HCT116 (cell line): ENCODE measurements around the gene HSF2BP. TPM values are rescaled to one million over a fixed set of nuclear protein-coding genes. Genes with fewer than 3 reads are reported as not detected.
"Not testable (repeated sequence)": the region's sequence is repeated elsewhere in the genome, so short reads cannot be mapped to it uniquely, and the experiment has no call there.

ENCODE experiments used
- ATAC-seq: fragments of 200-7000 bp; cut with Tn5 transposase; 2 replicates; pipeline ENCODE4 v1.9.1; 2020; ENCODE audit warnings: mild to moderate bottlenecking, moderate library complexity
- BruUV-seq: library from RNA; stranded (reverse); fragments of 400-500 nt; replicated peaks from 2 replicates; lab custom pipeline; 2021; lab: Mats Ljungman, UMichigan
- CTCF ChIA-PET: fragments of 300-600 bp; sonication (Branson Sonifier 250); formaldehyde crosslinking; loops from one replicate; lab custom pipeline; 2021; ENCODE audit warnings: antibody characterized with exemption; lab: Charles Lee
- POLR2A ChIA-PET: fragments of 300-600, 350-600 bp; sonication (Branson Sonifier 250); formaldehyde crosslinking; loops from one replicate; lab custom pipeline; 2021; ENCODE audit warnings: antibody characterized with exemption; lab: Charles Lee
- RAD21 ChIA-PET, 2 experiments: fragments of 300-600 bp; sonication (Branson Sonifier 250); formaldehyde crosslinking; loops; one replicate each; lab custom pipeline; 2023; ENCODE audit warnings: low total read pairs in 2 of 2; ENCODE audit not compliant: uncharacterized antibody in 2 of 2, unreplicated experiment in 2 of 2, low non-redundant PET in 1 of 2; lab: Charles Lee
- DNase-seq: peaks from one replicate; pipeline ENCODE4 v3.0.0-alpha.2; 2010; ENCODE audit warnings: low read depth, low spot score
- H2AFZ ChIP-seq: fragments of 200-600 bp; shearing (Covaris generic), sonication (generic); 2 replicates; pipeline ENCODE4 v1.6.1; 2017; ENCODE audit warnings: low read depth, mixed run types, mixed read lengths, antibody characterized with exemption, low read length; ENCODE audit not compliant: poor library complexity, severe bottlenecking
- H3K27ac ChIP-seq: 2 replicates; pipeline ENCODE4 v1.5.1; 2012; ENCODE audit warnings: low read depth, low read length
- H3K27me3 ChIP-seq: fragments of 200-600 bp; sonication (generic); 2 replicates; pipeline ENCODE4 v1.6.1; 2016; ENCODE audit warnings: mixed run types, low read length, mixed read lengths; ENCODE audit not compliant: insufficient read depth
- H3K36me3 ChIP-seq, 2 experiments: fragments of 200-500 bp in 1 of 2; fragments of 200-600 bp in 1 of 2; sonication (Bioruptor generic) in 1 of 2; sonication (generic) in 1 of 2; 2 replicates each; pipeline versions ENCODE4 v1.5.1 to v1.6.1; 2014 to 2016; ENCODE audit warnings: low read length in 2 of 2, inconsistent platforms in 1 of 2, mixed read lengths in 1 of 2, mixed run types in 1 of 2; ENCODE audit not compliant: insufficient read depth in 2 of 2, control insufficient read depth in 1 of 2
- H3K4me1 ChIP-seq, 2 experiments: fragments of 200-600 bp in 1 of 2; sonication (generic) in 1 of 2; 2 replicates each; pipeline versions ENCODE4 v1.5.1 to v1.6.1; 2012 to 2017; ENCODE audit warnings: low read length in 2 of 2, inconsistent platforms in 1 of 2, mild to moderate bottlenecking in 1 of 2, mixed read lengths in 1 of 2, mixed run types in 1 of 2, moderate library complexity in 1 of 2; ENCODE audit not compliant: insufficient read depth in 2 of 2, control insufficient read depth in 1 of 2
- H3K4me2 ChIP-seq: fragments of 200-600 bp; sonication (generic); 2 replicates; pipeline ENCODE4 v1.6.1; 2017; ENCODE audit warnings: mixed run types, low read length, mixed read lengths
- H3K4me3 ChIP-seq, 2 experiments: fragments of 200-600 bp in 1 of 2; sonication (generic) in 1 of 2; replicated peaks in 1 of 2; 2 replicates each; pipeline ENCODE4 v1.5.1; 2011 to 2016; ENCODE audit warnings: low read length in 2 of 2, control low read depth in 1 of 2, low read depth in 1 of 2, mild to moderate bottlenecking in 1 of 2, mixed read lengths in 1 of 2, mixed run types in 1 of 2
- H3K79me2 ChIP-seq: fragments of 200-600 bp; sonication (generic); 2 replicates; pipeline ENCODE4 v1.6.1; 2017; ENCODE audit warnings: mild to moderate bottlenecking, mixed run types, low read length, moderate library complexity, mixed read lengths; ENCODE audit not compliant: insufficient read depth
- H3K9ac ChIP-seq: fragments of 200-600 bp; sonication (generic); 2 replicates; pipeline ENCODE4 v1.6.1; 2016; ENCODE audit warnings: low read length, mixed read lengths
- H3K9me2 ChIP-seq: fragments of 200-600 bp; sonication (generic), shearing (Covaris generic); 2 replicates; pipeline ENCODE4 v1.6.1; 2017; ENCODE audit warnings: mixed run types, mild to moderate bottlenecking, moderate library complexity; ENCODE audit not compliant: insufficient read depth
- H3K9me3 ChIP-seq, 2 experiments: fragments of 200-500 bp in 1 of 2; fragments of 200-600 bp in 1 of 2; sonication (Bioruptor generic) in 1 of 2; sonication (generic) in 1 of 2; 2 replicates each; pipeline ENCODE4 v1.6.1; 2014 to 2017; ENCODE audit warnings: low read length in 2 of 2, mixed read lengths in 2 of 2, inconsistent platforms in 1 of 2, low read depth in 1 of 2, mild to moderate bottlenecking in 1 of 2, mixed run types in 1 of 2, moderate library complexity in 1 of 2; ENCODE audit not compliant: control insufficient read depth in 1 of 2, insufficient read depth in 1 of 2
- H4K20me1 ChIP-seq: fragments of 200-600 bp; sonication (generic), shearing (Covaris generic); 2 replicates; pipeline ENCODE4 v1.6.1; 2017; ENCODE audit warnings: mixed run types, mild to moderate bottlenecking, moderate library complexity; ENCODE audit not compliant: insufficient read depth
- intact Hi-C: fragments of 100-400 bp; cut with micrococcal nuclease; formaldehyde crosslinking; loops from 2 replicates; pipeline ENCODE4 v1.10.0; 2022
- total RNA-seq: library from RNA; stranded (reverse); gene quantifications from one replicate; pipeline ENCODE4 v1.2.1, GENCODE V29; 2021; ENCODE audit not compliant: unreplicated experiment

Gene HSF2BP
- total RNA-seq, 1 experiment from 2014 or later, result 0.59 TPM

DNA sequence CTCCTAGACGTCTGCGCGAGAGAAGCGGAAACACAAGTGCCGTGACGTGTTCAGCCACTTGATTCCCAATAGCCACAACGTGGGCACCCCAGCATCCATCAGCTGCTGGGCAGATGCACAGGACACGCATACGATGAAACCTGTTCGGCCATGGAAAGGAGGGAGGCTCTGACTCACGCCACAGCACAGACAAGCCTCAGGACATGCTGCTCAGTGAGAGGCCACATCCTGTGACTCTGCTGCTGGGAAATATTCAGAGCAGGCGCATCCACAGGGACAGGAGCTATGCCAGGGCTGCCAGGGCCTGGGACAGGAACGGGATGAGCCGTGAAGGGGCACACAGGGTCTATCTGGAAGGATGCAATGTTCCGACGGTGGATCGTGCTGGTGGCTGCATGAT lies 171.1 kb downstream of the HSF2BP start:
- H3K9me3 ChIP-seq, H2AFZ ChIP-seq, DNase-seq, POLR2A ChIA-PET, ATAC-seq, BruUV-seq, H3K27me3 ChIP-seq, H3K27ac ChIP-seq, H3K9ac ChIP-seq, H3K79me2 ChIP-seq, CTCF ChIA-PET, H3K4me2 ChIP-seq, H3K9me2 ChIP-seq, intact Hi-C loops, H3K4me1 ChIP-seq, H4K20me1 ChIP-seq, RAD21 ChIA-PET, H3K4me3 ChIP-seq, H3K36me3 ChIP-seq: not testable (repeated sequence)

DNA sequence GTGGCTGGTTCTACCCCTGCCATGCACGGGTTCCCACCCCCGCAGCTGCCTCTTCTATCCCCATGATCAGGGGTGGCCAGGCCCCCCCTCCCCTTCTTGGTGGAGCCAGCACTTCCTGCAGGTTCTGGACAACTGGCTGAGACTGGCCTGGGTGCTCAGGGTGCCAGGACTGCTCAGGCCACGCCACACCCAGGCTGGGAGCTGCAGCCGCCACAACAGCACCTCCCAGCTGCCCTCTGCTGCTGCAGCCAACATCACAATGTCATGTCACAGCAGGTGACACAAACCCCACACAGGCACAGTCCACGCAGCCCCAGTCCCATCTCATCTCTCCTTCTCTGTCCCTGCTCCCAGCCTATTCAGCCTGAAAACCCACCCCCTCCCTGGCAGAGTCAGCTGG lies 173.2 kb downstream of the HSF2BP start:
- H3K27me3 ChIP-seq, H3K27ac ChIP-seq, DNase-seq, H3K4me1 ChIP-seq, H3K4me2 ChIP-seq, CTCF ChIA-PET, H3K9me2 ChIP-seq, H2AFZ ChIP-seq, H3K9me3 ChIP-seq, BruUV-seq, POLR2A ChIA-PET, intact Hi-C loops, H3K36me3 ChIP-seq, RAD21 ChIA-PET, H3K9ac ChIP-seq, H3K4me3 ChIP-seq, H4K20me1 ChIP-seq, ATAC-seq, H3K79me2 ChIP-seq: not testable (repeated sequence)

DNA sequence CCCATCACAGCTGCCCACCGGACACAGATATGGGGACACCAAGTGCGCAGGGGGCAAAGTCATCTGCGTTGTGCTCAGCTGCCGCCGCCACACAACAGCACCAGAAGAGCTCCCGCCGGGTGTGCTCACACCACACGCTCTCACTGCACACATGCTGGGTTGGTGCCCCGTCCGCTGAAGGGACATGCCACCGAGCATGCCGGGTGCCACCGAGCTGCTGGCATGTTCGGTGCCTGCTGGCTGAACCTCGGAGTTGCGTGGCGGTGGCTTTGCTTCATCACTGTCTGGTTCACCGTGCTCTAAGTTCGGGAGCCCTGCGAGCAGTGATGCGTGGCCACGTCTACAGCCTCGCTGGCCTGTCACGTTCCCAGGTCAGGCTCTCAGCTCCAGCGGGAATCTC lies 174.3 kb downstream of the HSF2BP start:
- H3K4me1 ChIP-seq, RAD21 ChIA-PET, POLR2A ChIA-PET, H3K4me2 ChIP-seq, H3K9me2 ChIP-seq, H3K9ac ChIP-seq, intact Hi-C loops, H2AFZ ChIP-seq, ATAC-seq, H3K27ac ChIP-seq, DNase-seq, H3K4me3 ChIP-seq, H3K36me3 ChIP-seq, H3K79me2 ChIP-seq, BruUV-seq, H3K9me3 ChIP-seq, H3K27me3 ChIP-seq, CTCF ChIA-PET, H4K20me1 ChIP-seq: not testable (repeated sequence)

DNA sequence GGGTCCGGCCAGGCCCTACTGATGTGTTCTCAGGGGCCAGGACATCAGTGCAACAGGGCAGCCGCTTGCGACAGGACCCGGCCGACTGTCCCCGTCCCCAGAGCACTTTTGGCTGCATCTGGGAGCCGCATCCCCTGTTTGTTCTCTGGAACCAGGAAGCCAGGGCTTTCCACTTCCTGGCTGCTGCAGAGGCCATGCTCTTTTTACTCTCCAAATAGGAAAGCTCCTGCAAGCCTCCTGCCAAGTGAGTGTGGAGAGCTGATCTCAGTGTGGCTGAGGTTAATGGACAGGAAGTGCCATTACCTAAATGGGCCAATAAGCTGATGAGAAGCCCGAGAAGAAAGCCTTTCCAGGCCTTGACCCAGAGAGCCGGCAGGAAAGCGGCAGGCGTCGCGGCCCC lies 180.1 kb downstream of the HSF2BP start:
- RAD21 ChIA-PET, intact Hi-C loops, CTCF ChIA-PET, H2AFZ ChIP-seq, H3K36me3 ChIP-seq, H3K9me2 ChIP-seq, H3K4me2 ChIP-seq, H3K27me3 ChIP-seq, ATAC-seq, POLR2A ChIA-PET, H3K9ac ChIP-seq, H3K79me2 ChIP-seq, BruUV-seq, DNase-seq, H4K20me1 ChIP-seq, H3K27ac ChIP-seq, H3K9me3 ChIP-seq, H3K4me1 ChIP-seq, H3K4me3 ChIP-seq: not testable (repeated sequence)
